ENCODE measurements around the gene GSTO1.

GSTO1 gene

GRCh38 chr10:104274762-104275721 lies 20.4 kb downstream of the GSTO1 start:
- peak; percentile 48 for DNase-seq (ENCODE audit: low read depth)

DNA sequence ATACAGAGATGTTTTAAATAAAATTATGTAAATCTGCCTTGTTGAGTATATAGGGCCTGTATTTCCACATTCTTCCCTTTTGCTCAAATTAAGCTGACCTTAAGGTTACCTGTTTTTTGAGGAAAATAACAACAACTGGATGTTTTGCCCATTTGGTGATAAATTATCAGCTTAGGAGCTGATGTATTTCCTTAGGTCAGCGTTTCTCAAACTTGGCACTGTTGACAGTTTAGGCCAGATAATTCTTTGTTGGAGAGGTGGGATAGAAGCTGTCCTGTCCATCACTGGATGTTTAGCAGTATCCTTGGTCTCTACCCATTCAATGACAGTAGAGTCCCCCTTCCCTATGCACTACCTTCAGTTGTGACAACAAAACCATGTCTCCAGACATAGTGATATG lies 21.5 kb downstream of the GSTO1 start:
- no peak for DNase-seq (ENCODE audit: low read depth)

DNA sequence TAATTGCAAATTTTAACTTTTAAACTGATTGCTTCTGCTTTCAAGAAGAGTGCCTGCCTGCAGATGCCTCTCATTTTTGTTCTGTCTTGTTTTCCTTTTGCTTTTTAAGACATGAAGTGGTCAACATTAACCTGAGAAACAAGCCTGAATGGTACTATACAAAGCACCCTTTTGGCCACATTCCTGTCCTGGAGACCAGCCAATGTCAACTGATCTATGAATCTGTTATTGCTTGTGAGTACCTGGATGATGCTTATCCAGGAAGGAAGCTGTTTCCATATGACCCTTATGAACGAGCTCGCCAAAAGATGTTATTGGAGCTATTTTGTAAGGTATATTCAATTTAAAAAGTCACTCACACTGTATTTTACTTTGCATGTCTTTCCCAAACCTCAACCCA lies 23.1 kb downstream of the GSTO1 start:
- no peak for DNase-seq (ENCODE audit: low read depth)

DNA sequence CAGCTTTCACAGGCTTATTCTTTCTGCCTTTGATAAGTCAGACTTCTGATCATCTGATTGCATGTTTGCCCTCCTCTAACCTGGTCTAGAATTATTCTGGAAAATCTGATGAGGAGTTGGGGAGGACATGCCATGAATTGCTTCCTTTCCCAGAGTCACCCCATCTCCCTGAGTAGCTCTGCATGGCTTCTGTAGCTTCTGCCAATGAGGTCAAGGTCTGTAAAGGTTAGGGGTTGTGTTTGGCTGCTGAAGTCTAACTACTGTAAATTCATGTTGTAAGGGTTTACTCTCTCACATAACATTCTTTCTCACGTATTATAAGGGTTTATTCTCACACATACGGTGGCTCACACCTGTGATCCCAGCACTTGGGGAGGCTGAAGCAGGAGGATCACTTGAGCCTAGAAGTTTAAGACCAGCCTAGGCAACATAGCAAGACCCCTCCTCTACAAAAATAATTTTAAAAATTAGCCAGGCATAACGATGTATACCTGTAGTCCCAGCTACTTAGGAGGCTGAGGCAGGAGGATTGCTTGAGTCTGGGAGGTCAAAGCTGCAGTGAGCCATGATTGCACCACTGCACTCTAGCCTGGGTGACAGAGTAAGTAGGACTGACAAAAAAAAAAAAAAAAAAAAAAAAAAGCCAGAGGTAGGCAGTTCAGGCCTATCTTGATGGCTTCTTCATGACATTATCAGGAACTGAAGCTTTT lies 25.0 kb downstream of the GSTO1 start:
- DNase-seq (ENCODE audit: low read depth), result no peak

DNA sequence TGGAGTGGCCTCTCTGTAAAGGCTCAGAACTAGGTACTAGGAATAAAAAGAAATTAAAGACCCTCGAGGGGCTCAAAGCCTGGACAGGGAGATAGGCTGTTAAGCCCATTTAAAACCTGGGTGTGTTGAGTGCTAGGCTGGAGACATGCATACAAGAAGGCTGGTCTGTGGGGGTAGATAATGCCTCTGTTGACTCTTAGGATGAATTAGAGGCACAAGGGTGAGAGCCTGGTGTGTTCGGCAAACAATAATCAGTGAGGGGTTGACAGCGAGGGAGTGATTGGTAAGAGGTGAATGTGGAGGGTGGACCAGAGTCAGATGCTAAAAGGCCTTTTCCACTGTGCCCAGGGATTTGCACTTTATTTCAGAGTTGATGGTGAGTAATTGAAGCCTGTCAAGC lies 27.0 kb downstream of the GSTO1 start:
- no peak for DNase-seq (ENCODE audit: low read depth)

GRCh38 chr10:104284846-104285245 lies 30.2 kb downstream of the GSTO1 start:
- DNase-seq (ENCODE audit: low read depth), result no peak

DNA sequence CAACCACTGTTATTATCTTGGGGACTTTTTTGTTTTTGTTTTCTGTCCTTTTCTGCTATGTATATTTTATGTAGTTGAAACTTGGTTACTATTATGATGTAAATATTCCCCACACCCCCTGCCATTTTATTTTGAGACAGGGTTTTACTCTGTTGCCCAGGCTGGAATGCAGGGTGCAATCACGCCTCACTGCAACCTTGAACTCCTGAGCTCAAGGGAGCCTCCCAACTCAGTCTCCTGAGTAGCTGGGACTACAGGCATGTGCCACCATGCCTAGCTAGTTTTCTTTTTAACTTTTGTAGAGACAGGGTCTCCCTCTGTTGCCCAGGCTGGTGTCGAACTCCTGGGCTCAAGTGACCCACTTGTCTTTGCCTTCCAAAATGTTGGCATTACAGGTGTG lies 32.2 kb downstream of the GSTO1 start:
- no peak for DNase-seq (ENCODE audit: low read depth)

- DNase-seq (ENCODE audit: low read depth), result no peak
Measured at GRCh38 chr10:104288355-104288754, 33.7 kb downstream of the GSTO1 start.

DNA sequence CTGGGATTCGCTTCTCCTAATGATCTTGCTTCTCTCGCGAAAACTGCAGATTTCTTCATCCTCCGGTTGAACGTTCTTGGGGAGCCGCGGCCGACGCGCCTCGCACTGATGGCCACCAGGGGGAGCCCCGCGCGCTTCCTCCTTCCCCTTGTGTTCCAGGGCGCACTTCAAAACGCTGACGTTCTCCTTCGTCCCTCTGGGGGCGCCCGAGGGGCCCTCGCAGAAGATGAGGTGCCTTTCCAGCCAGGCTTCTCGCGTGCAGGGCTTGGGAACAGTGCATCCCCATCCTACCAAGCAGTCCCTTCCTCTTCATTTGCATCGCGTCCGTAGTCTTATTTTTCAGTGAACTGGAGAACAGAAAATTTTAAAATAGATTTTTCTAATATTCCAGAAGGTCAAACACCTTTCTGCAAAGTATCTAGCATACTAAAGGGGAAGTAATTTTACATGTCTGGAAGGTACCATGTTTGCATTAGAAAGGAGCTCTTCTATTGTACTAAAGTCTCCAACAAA lies 36.8 kb downstream of the GSTO1 start:
- DNase-seq (ENCODE audit: low read depth), result peak; percentile 82

- DNase-seq (ENCODE audit: low read depth), result no peak
Measured at GRCh38 chr10:104293011-104293410, 38.3 kb downstream of the GSTO1 start.

- no peak for DNase-seq (ENCODE audit: low read depth)
Measured at GRCh38 chr10:104293781-104294321, 39.2 kb downstream of the GSTO1 start.

- no peak for DNase-seq (ENCODE audit: low read depth)
Measured at GRCh38 chr10:104296687-104297436, 42.2 kb downstream of the GSTO1 start.

DNA sequence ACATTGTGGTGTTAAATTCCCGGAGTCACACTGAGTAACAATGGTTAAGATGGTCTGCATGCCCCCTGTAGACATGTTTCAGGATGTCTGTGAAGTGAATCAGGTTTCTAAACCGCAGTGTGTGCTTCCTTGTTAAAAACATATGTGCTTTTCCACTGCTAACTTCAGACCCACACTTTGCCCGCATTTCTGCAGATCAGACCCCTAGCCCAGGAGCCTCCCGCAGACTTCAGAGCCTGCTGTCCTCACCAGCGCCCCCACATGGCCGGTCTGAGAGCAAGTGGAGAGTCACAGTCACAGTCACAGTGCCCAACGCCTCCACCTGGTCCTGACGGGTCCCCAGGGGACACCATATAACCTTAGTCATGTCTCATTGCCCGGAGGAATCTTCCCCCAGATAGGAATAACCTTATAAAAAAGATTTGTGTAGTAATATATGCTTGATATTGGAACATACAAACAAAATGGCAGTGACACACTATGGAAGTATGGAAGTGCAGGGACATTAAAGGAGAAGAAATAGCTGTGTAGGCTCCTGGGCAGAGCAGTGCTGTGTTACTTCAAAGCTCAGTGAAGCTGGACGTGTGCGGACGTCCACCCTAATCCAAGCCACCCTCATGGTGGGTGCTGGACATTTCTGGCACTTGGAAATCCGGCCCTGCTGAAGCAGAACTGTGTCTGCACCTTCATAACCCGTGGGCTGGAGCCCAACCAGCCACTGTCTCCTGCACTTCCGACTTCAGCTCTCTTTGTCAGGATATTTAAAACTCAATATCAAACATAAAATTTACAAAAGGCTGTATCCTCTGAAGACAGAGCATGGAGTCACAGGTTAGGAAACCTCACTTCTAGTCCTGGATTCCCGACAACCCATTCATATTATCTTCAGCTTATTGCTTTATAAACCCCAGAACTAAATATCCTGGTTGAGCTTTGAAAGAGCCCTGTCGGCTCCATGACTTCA lies 43.3 kb downstream of the GSTO1 start:
- DNase-seq (ENCODE audit: low read depth), result peak; percentile 44

DNA sequence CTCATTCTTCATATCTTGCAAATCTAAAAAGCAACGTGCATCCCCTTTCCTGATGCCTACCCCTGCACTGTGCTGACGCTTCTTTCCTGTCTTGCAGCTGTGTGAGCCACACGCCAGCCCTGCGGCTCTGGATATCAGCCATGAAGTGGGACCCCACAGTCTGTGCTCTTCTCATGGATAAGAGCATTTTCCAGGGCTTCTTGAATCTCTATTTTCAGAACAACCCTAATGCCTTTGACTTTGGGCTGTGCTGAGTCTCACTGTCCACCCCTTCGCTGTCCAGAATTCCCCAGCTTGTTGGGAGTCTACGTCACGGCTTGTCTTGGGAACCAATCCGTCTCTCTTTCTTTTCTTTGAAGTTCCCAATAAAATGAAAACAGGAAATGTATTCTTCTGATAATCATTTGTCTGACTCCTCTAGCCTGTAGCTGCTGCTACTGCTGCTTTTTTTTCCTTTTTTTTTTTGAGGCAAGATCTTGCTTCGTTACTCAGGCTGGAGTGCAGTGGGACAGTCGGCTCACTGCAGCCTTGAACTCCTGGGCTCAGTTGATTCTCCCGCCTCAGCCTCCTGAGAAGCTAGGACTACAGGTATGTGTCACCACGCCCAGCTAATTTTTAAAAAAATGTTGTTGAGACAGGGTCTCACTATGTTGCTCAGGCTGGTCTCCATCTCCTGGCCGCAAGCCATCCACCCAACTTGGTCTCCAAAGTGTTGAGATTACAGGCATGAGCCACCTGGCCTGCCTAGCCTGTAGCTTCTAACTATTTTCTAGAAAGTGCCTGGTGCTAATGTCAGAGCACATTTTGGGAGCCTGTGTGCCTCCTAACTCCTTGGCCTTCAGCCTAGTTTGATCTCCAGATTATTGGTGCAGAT lies 44.6 kb downstream of the GSTO1 start:
- no peak for DNase-seq (ENCODE audit: low read depth)

DNA sequence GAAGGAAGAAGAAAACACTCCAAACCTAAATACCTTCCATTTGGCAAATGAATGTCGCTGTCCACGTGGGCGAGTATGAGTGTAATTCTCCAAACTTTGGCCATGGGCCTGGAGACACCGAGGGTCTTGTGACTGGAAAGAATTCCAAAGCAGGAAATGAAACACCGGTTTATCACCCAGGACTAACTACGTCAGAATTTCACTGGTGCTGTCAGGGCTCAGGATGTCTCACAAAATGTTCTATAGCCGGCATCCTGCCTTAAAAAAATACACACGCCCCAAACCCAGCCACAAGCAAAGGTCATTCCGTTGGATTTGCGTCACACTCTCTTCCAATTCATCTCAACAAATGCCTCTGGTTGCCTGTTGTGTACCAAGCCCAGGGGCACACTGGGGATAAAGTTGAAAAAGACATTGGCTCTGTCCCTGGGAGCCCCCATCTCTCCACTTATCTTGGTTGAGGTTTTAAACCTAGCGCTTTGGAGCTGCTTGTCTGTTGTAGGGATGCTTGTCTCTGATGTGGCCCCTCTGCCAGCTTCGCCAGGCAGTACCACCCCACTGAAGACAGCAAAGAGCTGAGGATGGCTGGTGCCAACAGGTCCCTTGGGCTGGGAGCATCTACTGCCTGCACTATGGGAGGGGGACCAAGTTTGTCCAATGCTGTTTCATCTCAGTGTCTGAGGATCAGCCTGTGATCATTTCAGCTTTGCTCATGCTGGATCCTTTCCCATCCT lies 45.5 kb downstream of the GSTO1 start:
- no peak for DNase-seq (ENCODE audit: low read depth)

- no peak for DNase-seq (ENCODE audit: low read depth)
Measured at GRCh38 chr10:104300736-104301292, 46.1 kb downstream of the GSTO1 start.

- DNase-seq (ENCODE audit: low read depth), result no peak
Measured at GRCh38 chr10:104301907-104302690, 47.4 kb downstream of the GSTO1 start.
